GM18508 (cell line): Measurements from ENCODE around the gene CFAP46.
"Not testable (repeated sequence)": the region's sequence is repeated elsewhere in the genome, so short reads cannot be mapped to it uniquely, and the experiment has no call there.

Experiments
- ATAC-seq: cut with Tn5 transposase; IDR thresholded peaks from one replicate; pipeline ENCODE4 v1.9.1; 2021; ENCODE audit warnings: moderate number of reproducible peaks; ENCODE audit not compliant: insufficient read depth, unreplicated experiment

CFAP46 gene

DNA sequence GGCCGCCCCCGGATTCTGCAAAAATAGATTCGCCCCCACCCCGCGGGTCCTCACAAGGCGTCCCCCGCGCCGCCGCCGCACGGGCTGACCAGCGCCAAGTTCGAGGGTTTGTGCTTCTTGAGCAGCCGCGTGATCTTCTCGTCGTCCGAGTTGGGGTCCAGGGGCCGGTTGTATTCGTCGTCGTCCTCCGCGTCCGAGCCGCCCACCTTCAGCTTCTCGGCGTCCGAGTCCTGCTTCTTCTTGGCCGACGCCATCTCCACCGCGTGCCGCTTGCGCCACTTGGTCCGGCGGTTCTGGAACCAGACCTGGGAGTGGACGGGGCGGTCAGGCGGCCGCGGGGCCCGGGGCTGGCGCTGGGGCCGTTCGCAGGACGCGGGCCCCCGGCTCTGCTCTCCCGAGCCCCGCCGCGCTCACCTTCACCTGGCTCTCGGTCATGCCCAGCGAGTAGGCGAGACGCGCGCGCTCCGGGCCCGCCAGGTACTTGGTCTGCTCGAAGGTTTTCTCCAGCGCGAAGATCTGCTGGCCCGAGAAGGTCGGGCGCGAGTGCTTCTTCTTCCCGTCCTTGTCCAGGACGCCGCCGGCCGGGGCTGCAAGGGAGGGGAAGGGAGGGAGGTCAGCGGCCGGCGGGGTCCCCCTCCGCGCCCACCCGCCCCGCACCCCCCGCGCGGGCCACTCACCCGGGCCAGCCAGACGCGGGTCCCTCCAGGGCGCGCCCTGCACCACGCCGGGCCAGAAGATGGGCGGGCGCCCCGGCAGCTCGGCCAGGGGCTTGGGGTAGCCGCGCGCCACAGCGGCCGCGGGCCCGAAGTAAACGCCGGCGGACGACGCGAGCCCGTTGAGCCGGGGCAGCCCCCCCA lies 157.3 kb downstream of the CFAP46 start:
- ATAC-seq, result no peak

DNA sequence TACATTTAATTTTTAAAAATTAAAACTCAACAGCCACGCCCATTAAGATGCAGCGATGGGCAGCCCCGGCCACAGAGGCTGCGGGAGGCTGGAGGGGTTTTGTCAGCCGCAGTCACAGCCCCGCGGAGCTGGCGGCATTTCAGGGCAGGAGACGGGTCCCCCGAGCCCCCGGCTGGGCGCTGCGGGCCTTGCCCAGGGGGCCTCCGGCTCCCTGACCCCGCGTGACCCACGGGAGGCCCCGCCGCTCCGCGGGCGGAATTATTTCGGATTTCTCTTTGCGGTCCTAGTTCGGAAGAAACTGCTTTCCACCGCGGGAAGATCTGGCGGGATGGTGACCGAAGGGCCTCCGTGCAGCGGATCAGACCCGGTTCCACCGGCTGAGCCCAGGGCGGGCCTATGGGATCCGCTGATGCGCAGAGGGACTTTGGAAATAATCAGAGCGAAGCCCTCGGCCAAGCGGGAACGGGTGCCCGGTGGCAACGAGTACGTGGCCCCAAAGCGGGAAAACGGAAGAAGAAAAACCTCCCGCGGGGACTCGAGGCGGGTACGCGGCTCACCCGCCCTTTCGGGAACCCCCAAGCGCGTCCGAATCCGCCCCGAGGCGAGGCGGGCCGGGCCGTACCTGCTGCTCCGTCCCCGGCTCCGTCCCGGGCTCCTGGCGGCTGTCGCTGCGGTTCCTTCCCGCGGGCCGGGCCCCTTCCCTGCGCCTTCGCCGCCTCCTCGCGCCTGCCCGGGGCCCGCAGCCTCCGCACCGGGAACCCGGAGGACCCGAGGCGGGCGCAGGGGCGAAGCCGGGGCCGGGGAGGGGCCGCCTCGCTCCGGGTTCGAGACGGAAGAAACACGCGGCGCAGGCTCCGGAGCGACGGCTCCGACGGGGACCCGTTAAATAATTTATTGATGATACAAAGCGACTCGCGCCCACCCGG lies 158.2 kb downstream of the CFAP46 start:
- ATAC-seq, result no peak

DNA sequence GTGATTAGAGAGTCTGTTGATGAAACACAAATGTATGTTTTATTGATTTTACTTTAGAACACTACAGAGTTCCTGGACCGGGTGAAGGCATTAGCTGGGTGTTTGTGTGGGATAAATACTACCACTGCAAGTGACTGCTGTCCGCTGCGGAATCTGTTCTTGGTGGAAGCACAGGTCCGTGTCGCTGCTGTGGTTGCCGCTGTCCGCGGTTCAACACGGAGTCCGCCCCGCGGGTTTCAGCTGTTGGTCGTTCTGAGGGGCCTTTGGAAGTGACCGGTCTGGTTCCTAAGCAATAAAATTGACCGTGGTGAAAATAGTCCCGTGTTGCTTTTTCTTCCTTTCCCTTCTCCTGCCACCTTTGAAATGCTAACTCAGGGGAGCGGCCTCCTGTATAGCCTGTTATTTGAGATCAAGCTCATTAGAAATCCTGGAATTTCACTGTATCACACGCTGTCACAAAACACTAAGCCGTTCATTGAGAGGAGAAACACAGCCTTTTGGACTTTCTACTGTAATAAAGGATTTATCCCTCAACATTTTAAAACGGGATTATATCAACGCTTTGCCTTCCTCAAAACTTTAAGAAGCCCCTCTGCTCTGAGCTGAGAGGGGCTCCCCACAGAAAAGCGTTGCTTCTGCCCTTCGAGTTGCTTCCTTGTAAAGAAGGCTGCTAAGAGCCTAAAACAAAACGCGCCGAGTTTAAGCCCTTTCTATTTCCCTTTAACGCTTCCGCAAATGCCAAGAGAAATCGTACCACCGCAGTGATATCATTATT lies 159.0 kb downstream of the CFAP46 start:
- no peak for ATAC-seq

DNA sequence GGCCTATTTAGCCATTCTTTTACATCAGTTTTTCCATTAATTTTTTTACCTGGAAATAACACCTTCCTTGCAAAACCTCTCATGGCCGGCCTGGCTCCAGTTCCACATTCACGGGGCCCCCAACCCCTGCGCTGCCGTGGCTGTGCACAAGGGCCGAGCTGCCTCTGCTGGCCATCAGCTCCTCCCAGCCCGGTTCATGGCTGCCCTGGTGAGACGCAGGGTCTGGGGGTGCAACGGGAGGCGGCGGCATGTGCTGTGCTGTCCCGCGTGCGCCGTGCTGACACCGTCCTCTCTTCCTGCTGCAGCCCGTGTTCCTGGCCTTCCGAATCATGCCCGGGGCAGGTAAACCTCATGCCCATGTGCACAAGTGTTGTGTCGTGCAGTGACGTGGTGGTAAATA lies 160.8 kb downstream of the CFAP46 start:
- ATAC-seq, result no peak

DNA sequence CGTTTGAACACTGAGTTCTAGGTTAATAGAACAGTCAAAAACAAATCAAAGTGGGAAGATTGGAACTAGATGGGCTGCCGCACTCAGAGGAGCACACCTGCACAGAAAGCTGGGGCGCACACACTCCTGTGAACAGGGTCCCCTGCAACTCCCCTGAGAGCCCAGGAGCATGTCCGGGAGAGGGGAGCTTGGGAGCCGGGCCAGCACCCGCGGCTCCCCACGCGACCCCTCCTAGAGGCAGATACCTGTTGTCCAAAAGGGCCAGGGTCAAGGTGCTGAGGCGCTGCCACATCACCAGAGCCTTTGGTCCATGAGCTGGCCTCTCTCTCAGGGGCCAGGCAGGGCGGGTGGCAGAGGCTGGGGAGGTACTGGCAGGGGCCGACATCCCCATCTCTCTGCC lies 162.0 kb downstream of the CFAP46 start:
- no peak for ATAC-seq

GRCh38 chr10:132779549-132780294 lies 162.6 kb downstream of the CFAP46 start:
- ATAC-seq, result no peak

DNA sequence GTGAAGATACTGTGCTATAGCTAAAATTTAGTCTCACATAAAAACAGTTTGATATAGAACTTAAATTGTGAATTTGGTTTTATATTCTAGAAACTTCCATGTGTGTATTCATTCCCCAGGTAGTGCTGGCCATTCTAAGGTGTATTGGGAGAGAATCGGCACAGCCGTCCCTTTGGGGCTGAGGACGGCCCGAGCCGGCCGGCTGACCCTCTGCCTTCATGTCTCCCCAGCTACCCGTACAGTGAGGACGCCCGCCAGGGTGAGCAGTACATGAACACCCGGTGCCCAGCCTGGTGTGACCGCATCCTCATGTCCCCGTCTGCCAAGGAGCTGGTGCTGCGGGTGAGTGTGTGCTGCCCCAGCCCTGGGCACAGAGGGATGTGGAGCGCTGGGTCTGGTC lies 164.9 kb downstream of the CFAP46 start:
- no peak for ATAC-seq

GRCh38 chr10:132776821-132777220 lies 165.5 kb downstream of the CFAP46 start:
- no peak for ATAC-seq

DNA sequence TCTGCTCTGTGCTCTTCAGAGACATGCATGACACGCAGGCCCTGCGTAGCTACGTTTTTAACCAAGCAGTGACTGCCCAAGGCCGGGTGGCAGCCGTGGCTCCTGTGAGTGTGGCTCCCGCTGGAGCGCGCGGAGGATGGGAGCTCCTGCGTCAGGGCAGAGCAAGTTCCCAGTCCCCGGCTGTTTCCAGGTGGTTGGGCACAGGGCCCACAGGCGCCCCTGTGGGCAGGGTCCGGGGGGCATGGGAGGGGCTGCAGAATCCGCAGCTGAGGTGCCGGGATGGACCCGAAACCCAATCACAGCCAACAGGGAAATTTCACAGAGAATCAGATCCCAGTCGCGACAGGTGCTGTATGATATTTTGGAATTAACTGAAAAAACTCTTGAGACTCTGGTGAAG lies 166.2 kb downstream of the CFAP46 start:
- no peak for ATAC-seq

DNA sequence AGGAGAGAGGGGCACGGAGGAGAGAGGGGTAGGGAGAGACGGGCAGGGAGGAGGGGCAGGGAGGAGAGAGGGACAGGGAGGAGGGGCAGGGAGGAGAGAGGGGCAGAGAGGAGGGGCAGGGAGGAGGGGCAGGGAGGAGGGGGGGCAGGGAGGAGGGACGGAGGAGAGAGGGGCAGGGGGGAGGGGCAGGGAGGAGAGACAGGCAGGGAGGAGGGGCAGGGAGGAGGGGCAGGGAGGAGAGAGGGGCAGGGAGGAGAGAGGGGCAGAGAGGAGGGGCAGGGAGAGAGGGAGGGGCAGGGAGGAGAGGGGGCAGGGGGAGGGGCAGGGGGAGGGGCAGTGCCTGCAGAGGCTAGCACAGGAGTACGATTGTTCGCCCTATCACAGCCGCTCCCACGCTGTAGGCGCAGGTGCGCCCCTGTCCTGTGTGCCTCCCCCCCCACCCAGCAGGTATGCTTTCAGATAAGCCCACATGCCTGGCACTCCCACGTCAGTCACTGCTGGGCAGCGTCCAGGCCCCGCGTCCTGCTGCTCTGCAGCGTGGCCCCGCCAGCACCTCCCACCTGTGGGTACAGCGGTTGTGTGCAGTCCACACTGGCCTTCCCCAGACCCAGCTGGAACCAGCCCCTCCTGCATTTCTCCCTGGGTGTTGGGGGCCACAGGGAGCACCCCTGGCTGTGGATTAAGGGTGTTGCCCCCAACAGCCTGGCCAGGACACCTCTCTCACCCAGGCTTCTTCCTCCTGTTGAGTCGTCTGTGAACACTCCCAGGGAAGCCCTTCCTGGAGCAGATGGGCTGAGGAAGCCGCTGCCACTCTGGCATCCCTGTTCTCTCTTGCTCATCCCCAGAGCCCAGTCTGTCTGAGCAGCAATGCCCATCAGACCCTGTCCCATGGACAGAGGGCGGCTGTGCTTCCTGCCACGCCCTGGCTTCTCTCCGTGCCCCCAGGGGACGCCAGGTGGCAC lies 167.2 kb downstream of the CFAP46 start:
- no peak for ATAC-seq

DNA sequence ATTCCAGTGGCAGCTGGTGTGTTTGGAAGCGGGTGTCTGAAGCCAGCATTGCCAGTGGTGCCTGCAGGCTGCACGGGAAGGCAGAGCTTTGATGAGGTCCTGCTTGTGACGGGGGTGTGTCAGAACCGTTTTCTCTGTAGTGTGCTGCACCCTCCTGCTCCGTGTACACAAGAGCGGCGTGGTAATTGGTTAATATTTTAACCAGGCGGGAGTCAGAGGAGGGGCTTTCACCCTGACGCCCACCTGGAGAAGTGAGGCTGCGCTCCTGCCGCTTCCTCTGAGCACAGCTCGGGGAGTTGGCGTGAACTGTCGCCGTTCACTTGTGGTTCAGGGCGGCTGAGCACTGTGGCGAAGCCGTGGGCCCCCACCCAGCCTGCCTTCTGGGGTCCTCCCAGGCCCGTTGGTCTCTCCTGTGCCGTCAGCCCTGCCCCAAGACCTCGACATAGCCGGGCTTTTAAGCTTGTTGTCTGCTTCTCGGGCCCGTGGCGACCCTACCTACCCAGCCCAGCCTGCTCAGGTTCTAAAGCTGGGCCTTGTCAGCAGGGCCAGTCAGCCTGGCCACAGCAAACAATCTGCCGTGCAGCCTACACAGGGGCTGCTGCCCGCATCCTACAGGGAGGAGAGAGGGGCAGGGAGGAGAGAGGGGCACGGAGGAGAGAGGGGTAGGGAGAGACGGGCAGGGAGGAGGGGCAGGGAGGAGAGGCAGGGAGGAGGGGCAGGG lies 168.0 kb downstream of the CFAP46 start:
- no peak for ATAC-seq

DNA sequence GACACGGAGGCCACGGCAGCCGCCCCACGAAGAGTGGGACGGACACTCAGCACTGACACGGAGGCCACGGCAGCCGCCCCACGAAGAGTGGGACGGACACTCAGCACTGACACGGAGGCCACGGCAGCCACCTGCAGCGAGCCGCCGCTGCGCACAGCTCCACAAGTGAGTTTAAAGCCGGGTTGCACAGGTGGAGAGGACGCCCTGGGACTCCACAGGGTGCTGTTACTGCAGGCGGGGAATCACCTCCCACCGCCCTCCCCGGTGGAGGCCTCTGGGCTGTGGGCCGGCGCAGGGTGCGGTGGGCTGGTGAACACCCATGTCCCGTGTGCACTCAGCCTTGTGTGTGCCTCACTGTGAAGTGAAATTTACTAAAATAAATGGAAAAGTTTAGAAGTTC lies 169.6 kb downstream of the CFAP46 start:
- not testable (repeated sequence) for ATAC-seq

- ATAC-seq, result no peak
Measured at GRCh38 chr10:132770061-132771021, 172.0 kb downstream of the CFAP46 start.

DNA sequence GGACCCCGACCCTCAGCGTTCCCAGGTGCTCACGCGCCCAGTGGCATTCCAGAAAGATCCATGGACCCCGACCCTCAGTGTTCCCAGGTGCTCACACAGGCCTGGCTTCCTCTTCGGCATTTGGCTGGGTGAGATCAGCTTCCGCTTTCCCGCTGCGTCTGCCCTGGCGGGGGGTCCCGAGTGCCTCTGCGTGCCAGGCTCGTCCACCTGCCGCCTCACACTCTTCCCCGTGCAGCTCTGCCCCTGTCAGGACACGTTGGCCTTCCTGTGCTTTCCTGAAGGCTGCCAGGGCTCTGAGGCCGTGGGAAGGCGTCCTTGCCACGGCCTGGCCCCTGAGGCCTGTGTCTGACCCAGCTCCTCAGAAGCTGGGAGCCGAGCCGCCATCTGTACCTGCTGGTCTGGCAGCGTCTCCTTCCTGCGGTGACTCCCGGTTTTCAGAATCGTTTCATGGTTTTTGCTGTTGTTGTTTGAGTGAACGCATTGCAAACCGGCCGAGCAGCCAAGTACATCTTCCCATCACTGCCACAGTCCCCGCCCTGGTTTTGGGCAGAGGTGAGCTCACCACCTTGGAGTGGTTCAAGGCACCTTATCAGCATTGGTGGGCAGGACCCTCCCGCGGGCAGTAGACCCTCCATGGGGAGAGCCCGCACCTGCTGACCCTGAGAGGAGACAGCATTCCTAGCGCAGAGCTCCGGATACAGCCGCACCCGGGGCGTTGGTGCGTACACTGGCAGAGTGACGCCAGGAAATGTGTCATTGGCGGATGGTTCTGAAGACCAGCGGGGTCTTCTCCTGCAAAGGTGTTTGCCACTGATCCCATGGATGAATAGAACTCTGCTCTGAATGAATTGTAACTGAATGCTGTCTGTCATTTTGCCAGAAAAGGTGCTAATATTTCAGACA lies 173.8 kb downstream of the CFAP46 start:
- ATAC-seq, result no peak

- no peak for ATAC-seq
Measured at GRCh38 chr10:132766291-132766690, 176.1 kb downstream of the CFAP46 start.

DNA sequence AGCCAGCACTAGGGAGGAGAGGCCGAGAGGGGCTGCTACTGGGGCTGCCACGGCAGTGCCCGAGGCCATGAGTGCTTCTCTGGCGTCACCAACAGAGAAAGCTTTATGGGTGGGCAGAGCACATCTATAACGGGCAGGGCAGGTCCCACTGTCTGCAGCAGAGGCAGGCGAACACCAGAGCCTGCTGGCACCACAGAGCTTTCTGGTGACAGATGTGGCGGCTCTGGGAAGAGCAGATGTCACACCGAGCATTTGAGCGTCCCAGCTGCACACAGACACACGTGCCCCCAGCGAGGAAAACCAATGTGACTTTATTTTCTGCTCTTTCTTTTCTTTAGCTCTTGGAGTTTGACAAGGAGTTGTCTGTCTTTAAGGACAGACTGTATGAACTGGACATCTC lies 176.9 kb downstream of the CFAP46 start:
- no peak for ATAC-seq
